ENCODE data around the gene DOC2B.

GRCh38 chr17:165939-166338 is 15.5 kb downstream of the DOC2B start:
- TF ChIP-seq POLR2AphosphoS5 (IDR thresholded peaks at IDR 0.05), result no peak
- no peak for TF ChIP-seq POLR2A (IDR thresholded peaks at IDR 0.05; ENCODE audit: low read depth)
- TF ChIP-seq, protein P1, sequence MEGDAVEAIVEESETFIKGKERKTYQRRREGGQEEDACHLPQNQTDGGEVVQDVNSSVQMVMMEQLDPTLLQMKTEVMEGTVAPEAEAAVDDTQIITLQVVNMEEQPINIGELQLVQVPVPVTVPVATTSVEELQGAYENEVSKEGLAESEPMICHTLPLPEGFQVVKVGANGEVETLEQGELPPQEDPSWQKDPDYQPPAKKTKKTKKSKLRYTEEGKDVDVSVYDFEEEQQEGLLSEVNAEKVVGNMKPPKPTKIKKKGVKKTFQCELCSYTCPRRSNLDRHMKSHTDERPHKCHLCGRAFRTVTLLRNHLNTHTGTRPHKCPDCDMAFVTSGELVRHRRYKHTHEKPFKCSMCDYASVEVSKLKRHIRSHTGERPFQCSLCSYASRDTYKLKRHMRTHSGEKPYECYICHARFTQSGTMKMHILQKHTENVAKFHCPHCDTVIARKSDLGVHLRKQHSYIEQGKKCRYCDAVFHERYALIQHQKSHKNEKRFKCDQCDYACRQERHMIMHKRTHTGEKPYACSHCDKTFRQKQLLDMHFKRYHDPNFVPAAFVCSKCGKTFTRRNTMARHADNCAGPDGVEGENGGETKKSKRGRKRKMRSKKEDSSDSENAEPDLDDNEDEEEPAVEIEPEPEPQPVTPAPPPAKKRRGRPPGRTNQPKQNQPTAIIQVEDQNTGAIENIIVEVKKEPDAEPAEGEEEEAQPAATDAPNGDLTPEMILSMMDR (IDR thresholded peaks at IDR 0.05), result no peak
- no peak for TF ChIP-seq EP300 (IDR thresholded peaks at IDR 0.05)

All from esophagus muscularis mucosa (tissue), 4 donors.